DMS53 treated with DMSO at 0.1 percent for 48 hours (cell line): ENCODE data around the gene IPO4.
"Not testable (repeated sequence)": the region's sequence is repeated elsewhere in the genome, so short reads cannot be mapped to it uniquely, and the experiment has no call there.

ENCODE experiments used
- DNase-seq: peaks from one replicate; lab custom pipeline; 2025; ENCODE audit not compliant: unreplicated experiment; lab: John Stamatoyannopoulos, UW

The IPO4 gene, protein sequence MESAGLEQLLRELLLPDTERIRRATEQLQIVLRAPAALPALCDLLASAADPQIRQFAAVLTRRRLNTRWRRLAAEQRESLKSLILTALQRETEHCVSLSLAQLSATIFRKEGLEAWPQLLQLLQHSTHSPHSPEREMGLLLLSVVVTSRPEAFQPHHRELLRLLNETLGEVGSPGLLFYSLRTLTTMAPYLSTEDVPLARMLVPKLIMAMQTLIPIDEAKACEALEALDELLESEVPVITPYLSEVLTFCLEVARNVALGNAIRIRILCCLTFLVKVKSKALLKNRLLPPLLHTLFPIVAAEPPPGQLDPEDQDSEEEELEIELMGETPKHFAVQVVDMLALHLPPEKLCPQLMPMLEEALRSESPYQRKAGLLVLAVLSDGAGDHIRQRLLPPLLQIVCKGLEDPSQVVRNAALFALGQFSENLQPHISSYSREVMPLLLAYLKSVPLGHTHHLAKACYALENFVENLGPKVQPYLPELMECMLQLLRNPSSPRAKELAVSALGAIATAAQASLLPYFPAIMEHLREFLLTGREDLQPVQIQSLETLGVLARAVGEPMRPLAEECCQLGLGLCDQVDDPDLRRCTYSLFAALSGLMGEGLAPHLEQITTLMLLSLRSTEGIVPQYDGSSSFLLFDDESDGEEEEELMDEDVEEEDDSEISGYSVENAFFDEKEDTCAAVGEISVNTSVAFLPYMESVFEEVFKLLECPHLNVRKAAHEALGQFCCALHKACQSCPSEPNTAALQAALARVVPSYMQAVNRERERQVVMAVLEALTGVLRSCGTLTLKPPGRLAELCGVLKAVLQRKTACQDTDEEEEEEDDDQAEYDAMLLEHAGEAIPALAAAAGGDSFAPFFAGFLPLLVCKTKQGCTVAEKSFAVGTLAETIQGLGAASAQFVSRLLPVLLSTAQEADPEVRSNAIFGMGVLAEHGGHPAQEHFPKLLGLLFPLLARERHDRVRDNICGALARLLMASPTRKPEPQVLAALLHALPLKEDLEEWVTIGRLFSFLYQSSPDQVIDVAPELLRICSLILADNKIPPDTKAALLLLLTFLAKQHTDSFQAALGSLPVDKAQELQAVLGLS

DNA sequence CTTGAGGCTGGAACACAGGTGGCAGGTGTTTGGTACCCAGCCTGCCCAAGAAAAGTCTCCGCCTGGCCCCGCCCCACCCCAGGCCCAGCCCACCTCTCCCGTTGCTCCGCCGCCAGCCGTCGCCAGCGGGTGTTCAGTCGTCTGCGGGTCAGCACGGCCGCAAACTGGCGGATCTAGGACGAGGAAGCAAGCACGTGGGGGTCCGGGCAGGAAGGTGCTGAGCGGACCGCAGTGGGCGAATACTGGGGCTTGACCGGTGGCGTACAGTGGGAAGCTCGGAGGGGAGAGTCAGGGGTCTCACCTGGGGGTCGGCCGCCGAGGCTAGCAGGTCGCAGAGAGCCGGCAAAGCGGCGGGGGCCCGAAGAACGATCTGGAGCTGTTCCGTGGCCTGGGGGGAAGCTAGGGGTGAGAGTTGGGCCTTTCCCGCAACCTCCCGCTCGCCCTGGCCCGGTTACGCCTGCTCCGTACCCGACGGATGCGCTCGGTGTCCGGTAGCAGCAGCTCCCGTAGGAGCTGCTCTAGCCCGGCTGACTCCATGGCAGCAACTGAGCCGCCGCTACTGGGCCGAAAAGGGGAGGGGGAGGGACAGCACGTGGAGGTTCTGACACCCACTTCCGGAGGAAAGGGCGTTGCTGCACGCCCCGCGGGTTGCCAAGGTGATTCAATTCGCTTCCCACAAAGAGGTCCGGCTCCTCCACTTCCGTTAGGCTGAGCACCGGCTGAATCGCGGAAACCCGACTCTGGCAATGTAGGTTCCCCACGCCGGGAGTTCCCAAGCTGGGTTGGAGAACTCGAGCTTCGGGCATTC is at the start of gene IPO4:
Gene IPO4, minus strand, starts transcription at position 566 of the 808 bp plus-strand sequence. Its CDS starts 29 bp downstream, at position 537.
- peak; percentile 87 for DNase-seq

DNA sequence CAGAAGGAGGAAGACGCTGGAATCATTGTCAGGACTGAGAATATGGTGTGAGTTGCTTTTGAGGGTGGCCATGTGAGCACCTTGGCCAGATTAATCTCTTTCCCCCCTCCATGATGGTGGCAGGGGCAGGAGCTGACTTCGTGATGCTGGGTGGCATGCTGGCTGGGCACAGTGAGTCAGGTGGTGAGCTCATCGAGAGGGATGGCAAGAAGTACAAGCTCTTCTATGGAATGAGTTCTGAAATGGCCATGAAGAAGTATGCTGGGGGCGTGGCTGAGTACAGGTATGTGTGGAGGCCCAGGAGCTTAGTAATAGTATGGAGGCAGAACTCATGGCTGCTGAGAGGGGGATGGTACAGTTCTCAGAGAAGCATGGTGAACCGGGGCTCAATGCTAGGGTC is 49.5 kb upstream of the IPO4 start:
- no peak for DNase-seq

DNA sequence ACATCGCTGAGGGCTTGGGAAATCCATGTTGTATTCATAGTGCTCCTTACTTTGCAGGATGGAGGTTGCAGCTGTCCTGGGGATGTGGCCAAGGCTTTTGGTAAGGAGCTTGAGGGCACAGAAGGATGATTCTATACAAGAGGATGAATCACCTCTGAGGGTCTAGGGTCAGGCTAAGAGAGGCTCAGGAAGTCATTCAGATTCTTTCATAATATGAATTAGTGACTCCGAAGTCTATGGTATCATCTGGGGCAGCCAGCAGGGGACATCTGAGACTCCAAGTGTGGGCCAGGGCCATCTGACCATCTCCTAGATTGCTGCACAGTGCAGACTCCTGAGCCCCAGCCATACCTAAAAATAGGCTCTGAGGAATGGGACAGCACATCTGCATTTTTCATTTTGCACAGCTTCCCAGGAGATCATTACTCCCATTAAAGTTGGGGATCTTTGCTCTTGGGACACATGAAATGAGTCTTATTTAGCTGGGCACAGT is 48.9 kb upstream of the IPO4 start:
- DNase-seq: no peak

DNA sequence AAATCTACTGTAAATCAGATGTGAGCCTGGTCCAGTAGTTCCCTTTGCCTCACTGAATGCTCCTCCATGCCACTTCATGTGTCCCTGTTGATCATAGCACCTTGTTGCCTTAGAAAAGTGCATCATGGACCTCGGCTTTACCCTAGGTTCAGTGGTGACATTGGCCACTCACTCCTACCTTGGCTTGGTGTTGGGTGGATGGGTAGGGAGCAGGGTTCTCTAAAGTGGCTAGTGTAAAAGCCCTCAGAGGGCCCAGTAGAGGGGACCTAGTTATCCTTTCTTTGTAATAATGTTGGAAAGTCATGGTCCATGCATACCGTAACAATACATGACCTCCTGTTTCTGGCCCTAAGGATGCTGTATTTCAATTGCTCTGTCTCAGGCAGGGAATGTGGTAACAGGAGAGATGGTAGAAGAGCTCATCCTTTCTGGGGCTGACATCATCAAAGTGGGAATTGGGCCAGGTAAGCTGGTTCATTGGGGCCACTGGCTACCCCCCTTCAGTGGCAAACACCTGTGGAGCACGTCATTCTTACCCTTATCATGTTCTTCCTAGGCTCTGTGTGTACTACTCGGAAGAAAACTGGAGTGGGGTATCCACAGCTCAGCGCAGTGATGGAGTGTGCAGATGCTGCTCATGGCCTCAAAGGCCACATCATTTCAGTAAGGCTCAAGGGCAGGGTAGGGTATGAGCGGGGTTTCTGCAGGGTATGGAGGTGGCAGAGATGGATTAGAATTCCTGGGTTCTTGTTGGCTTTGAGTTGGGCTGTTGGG is 48.3 kb upstream of the IPO4 start:
- no peak for DNase-seq

DNA sequence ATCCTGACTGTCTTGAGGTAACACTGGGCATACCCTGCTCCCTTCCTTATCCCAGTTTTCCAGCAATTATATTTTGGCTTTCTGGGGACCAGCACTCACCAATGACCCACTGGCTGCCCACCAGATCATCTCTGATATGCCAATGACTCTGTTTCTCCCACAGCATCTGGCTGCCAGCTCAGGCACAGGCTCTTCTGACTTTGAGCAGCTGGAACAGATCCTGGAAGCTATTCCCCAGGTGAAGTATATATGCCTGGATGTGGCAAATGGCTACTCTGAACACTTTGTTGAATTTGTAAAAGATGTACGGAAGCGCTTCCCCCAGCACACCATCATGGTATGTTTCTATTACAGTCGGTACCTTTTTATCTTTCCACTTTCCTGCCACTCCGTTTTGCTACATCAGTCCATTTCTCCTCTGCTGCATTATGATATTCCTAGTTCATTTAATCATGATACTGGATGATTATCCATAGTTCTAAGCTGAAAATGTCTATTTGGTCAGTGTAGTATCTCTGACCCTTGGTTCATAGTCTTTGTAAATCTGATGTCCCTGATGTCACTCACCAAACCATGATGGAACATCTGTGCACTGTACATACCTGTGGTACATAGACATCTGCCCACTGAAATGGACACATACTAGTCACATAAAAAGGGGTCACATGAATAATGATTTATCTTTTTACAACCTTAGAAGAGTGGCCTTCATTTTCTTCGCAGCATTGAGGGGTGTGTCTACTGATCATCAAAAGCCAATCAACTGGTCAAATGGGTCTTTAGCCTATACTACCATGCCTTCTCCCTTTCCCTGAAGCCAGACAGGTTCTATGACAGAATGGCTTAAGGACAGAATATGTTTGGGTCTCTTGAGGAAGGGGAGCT is 47.4 kb upstream of the IPO4 start:
- no peak for DNase-seq

DNA sequence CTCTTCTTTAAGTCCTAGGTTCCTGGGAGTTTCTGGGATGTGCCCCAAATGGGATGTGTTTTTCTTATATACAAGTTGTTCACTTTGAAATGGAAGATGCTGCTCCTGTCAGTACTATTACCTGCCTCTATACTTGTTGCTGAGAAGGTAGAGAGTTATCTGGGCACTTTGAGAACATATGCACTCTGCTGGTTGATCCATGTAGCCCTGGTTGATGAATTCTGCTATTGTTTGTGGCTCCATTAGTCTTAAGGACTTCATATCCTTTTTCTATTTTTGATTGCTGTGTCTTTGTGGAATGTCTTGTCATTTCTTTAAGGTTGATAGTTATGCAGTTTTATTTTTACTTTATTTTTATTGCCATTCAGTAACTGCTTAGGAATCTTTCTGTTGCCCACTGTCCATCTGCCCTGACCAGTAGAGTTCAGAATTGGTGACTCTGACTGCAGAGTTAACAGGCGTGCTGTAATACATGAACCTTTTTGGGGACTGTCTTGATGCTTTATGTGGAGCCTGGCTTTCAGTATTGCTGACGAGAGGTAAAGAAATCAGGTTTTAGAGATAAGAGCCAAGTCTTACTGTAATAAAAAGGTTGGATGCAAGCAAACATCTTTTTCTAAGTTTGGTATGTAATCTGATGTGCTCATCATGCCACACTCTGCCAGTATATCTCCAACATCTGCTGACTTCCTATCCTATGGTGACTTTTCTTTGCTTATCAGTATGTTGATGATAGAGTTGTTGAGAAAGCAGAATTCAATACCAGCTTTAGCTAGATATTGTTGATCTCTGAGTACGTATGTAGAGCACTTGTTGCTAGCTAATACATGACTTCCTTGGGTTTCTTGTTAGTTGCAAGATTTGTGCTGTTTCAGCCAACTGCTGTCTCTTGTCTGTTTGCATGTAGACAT is 45.7 kb upstream of the IPO4 start:
- DNase-seq: no peak

DNA sequence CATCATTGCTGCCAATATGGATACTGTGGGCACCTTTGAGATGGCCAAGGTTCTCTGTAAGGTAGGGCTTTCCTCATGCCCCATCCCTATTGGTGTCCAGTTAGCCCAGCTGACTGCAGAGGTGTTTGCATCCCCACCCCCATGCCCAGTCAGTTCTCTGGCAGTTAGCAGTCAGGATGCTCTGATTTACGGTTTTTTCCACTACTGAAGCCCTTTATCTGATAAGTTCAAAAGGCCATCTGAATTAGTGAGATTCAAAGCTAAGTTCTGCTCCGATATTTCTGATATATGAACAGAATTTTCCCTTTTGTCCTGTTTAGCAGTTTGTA is 44.9 kb upstream of the IPO4 start:
- DNase-seq: no peak

DNA sequence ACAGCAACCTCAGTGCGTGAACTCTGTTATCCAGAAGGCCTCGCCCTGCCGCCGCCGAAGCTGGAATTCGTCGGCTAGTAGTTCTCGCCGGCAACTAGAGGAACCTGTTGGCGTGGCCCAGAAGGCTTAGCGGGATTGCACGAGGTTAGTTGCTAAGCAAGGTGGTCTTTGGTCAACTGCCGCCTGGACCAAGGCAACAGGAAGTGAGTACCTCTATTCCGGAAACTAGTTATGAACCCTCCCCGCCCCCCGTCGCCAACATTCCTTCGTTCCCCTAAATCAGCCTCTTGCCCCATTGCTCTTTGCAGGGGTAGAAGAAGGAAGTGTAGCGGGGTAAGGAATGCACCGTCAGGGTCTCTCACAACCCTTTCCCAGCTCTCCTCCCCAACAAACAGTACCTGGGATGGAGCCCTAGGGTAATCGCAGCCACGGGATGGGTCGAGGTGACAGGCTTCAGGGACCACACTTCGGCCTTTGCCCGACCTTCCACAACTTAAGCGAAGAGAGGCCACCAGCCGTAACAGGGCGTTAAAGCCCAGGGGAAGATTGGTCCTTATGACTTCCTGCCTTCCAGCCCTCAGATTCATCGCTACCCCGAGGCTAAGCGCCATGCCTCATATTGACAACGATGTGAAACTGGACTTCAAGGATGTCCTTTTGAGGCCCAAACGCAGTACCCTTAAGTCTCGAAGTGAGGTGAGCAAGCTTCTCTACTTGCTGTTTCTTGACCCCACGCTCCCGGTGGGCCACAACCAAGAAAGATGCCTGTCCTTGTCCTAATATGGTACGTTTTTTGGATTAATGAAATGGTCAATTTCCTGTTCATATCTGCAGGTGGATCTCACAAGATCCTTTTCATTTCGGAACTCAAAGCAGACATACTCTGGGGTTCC is 44.3 kb upstream of the IPO4 start, which contains the start of gene GMPR2:
Gene GMPR2, plus strand, starts transcription at position 285 of the 893 bp plus-strand sequence. Its CDS starts 325 bp downstream, at position 610.
- no peak for DNase-seq

DNA sequence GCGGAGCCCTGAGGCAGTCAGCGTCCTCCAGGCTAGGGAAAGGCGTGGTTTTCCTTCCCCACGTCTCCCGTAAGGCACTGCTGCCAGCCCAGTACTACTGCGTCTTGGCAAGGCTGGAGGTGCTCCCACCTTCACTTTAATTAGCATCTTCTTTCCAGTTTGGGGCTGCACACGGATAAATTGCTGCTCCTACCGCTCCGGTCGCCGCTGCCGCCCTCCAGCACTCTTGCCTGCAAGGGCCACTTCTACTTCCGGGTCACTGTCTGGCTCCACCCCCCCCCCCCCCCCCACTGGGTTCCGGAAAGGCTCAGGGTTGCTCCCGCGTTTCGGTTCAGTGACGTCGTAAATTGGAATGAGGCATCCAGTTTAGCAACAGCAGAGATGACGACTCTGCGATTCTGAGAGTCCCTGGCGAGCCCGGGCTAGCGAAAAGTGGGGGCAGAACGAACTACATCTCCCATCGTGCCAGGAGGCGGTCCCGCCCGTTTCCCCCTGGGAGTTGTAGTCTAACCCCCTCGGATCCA is 43.6 kb upstream of the IPO4 start, which contains the start of gene NEDD8:
Gene NEDD8, minus strand, starts transcription at position 247 of the 524 bp plus-strand sequence. Its CDS starts 100 bp downstream, at position 147.
- peak; percentile 57 for DNase-seq

DNA sequence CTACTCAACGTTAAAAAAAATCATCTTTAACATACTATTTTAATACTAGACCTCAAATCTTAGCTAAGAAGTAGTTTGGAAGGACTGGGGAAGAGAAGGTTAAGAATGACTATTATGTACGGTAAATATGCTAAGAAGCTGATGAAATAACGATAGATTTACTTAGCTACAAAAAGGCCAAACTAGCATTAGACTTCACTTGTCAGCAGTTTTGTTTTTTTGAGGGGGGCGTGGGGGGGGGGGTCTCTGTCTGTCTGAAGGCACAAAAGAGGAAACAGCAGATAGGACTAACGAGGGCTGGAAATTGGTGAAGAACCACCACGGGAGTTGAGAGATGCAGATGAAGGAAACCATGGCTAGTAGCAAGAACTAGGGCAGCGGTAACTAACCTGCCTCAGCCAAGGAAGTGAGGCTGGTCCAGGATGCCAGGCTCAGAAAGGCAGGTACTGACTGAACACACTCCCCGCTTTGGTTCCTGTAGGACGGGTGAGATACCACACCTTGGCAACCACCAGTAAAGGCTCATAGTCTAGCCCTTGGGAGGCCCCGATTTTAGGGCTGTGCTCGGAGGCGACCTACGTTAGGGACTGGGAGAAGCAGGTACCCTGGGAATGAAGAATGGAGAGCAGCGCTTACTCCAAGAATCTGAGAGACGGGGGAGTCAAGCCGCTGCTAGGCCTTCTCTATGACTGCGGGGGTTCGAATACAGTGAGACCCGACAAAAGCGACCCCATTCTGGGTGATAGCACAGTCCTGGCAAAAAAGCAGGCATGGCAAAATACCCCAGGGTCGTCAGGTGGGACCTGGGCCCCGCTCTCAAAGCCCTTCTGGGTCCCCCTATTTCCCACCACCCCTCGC is 42.9 kb upstream of the IPO4 start:
- no peak for DNase-seq

DNA sequence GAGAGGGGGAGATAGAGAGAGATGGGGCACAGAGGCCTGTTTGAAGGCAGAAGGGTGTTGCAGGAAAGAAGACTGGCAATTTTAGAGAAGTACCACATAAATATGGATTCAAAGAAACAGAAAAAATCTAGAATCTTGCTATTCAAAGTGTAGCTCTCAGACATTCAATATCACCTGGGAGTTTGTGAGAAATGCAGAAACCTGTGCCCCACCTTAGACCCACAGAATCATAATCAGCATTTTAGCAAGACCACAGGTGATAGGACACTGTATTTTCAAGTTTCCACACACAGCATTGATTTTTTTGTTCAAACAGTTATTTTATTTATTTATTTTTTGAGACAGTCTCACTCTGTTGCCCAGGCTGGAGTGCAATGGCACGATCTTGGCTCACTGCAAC is 40.3 kb upstream of the IPO4 start:
- no peak for DNase-seq

DNA sequence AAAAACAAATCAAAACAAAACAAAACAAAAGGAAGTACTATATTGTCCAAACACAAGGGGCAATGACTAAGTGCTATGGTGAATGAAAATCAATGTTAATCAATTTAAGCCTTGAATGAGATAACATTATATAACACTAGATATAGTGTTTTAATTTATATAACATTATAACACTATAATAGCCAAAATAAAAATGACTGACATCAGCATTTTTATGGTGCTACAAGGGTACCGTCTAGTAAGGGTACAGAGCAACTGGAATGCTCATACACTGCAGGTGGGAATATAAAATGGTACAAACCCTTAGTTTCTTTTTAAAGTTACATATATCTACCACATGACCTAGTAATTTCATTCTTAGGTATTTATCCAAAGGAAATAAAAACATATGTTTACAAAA is 37.9 kb upstream of the IPO4 start:
- no peak for DNase-seq

DNA sequence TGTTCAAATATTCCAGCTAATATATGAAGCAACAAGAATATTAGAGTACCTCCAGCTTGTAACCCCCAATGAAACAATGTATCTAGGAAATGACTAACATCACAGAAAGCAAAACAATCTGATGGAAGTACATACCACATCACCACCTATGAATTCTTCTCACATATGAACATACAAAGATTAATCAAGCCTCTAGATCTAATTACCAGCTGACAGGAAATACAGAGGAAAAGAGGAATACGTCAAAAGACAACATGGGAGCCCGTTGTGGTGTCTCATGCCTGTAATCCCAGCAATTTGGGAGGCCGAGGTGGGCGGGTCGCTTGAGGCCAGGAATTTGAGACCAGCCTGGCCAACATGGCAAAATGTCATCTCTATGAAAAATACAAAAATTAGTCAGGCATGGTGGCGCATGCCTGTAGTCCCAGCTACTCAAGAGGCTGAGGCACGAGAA is 36.0 kb upstream of the IPO4 start:
- no peak for DNase-seq

DNA sequence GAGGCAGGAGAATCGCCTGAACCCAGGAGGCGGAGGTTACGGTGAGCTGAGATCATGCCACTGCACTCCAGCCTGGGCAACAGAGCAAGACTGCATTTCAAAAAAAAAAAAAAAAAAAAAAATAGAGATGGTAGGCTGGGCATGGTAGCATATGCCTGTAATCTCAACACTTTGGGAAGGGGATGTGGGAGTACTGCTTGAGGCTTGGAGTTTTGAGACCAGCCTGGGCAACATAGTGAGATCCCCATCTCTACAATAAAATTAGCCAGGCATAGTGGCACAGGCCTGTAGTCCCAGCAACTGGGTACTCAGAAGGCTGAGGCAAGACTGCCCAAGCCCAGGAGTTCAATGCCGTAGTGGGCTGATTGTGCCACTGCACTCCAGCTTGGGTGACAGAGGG is 34.4 kb upstream of the IPO4 start:
- DNase-seq: not testable (repeated sequence)

DNA sequence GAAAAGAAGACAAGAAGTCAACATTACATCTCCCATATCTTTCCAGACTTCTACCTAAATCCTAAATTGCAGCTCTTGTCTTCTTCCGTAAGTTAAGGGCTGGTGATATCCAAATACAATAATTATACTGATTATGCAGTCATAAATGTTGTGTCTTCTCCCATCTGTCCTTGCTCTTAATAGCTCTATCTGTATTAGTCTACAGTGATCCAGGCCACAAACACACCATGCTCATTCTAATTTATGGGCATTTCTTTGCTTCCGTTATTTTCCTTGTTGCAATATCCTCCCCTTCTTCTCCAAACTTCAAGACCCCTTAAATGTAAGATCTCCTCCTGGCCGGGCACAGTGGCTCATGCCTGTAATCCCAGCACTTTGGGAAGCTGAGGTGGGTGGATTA is 30.9 kb upstream of the IPO4 start:
- no peak for DNase-seq
